A549 (cell line): Measurements from ENCODE around the gene CXADR. TPM values are rescaled to one million over a fixed set of nuclear protein-coding genes. Genes with fewer than 3 reads are reported as not detected.

ENCODE experiments used
- ATAC-seq, 2 experiments: fragments of 200-7000 bp in 1 of 2; fragments of >200 bp in 1 of 2; cut with Nextera tagmentation in 1 of 2; cut with Tn5 transposase in 1 of 2; 3 replicates each; pipeline versions ENCODE4 v1.8.0 to v1.9.1; 2018 to 2020; ENCODE audit warnings: mild to moderate bottlenecking in 1 of 2, moderate library complexity in 1 of 2
- CTCF ChIA-PET: fragments of 300-600 bp; sonication (Branson Sonifier 250); formaldehyde crosslinking; extraction: SDS; loops from one replicate; lab custom pipeline; 2021; ENCODE audit warnings: antibody characterized with exemption, inconsistent platforms; lab: Yijun Ruan, JAX
- POLR2A ChIA-PET: fragments of 350-600 bp; formaldehyde crosslinking; extraction: SDS; loops from one replicate; lab custom pipeline; 2021; ENCODE audit warnings: antibody characterized with exemption, inconsistent platforms; lab: Yijun Ruan, JAX
- DNase-seq, 2 experiments: peaks; one replicate each; pipeline versions ENCODE4 v3.0.0 to v3.0.0-alpha.2; 2011 to 2016; ENCODE audit warnings: low read depth in 1 of 2, low spot score in 1 of 2
- FAIRE-seq: peaks from 2 replicates; lab custom pipeline; 2011; peaks lifted over from hg19 to GRCh38; lab: Jason Lieb, UNC
- H3K27ac ChIP-seq, 2 experiments: fragments of >200 bp; sonication (Bioruptor Twin); formaldehyde crosslinking; 3 replicates each; pipeline ENCODE4 v1.5.1; 2016 to 2017
- H3K4me1 ChIP-seq: fragments of >200 bp; sonication (Bioruptor Twin); formaldehyde crosslinking; 3 replicates; pipeline ENCODE4 v1.6.1; 2016
- H3K4me2 ChIP-seq: fragments of >200 bp; sonication (Bioruptor Twin); formaldehyde crosslinking; 3 replicates; pipeline ENCODE4 v1.6.1; 2016
- H3K4me3 ChIP-seq: fragments of >200 bp; sonication (Bioruptor Twin); formaldehyde crosslinking; 3 replicates; pipeline ENCODE4 v1.5.1; 2016
- H3K9me3 ChIP-seq: fragments of >200 bp; sonication (Bioruptor Twin); formaldehyde crosslinking; 3 replicates; pipeline ENCODE4 v1.6.1; 2016
- CBX2 ChIP-seq: fragments of 200-600 bp; sonication (generic); IDR thresholded peaks from 2 replicates; pipeline ENCODE4 v1.6.1; 2016; ENCODE audit warnings: low read depth, mild to moderate bottlenecking, borderline replicate concordance
- CEBPB ChIP-seq, 2 experiments: fragments of >200 bp in 1 of 2; sonication (Bioruptor Twin) in 1 of 2; formaldehyde crosslinking in 1 of 2; IDR thresholded peaks; 2 replicates each; pipeline ENCODE4 v1.6.1; 2012 to 2016
- CHD2 ChIP-seq: fragments of 150-350 bp; IDR thresholded peaks from 2 replicates; pipeline ENCODE4 v1.6.1; 2014; ENCODE audit warnings: low read length; ENCODE audit not compliant: partially characterized antibody
- CTCF ChIP-seq: fragments of >200 bp; sonication (Bioruptor Twin); formaldehyde crosslinking; IDR thresholded peaks from 3 replicates; pipeline ENCODE4 v1.5.1; 2016
- EHMT2 ChIP-seq: fragments of 200-600 bp; sonication (generic); IDR thresholded peaks from 2 replicates; pipeline ENCODE4 v1.6.1; 2016; ENCODE audit warnings: antibody characterized with exemption, low read depth, mild to moderate bottlenecking, moderate library complexity
- EP300 ChIP-seq, 2 experiments: fragments of >200 bp; sonication (Bioruptor Twin); formaldehyde crosslinking; IDR thresholded peaks; 2 replicates in 1 of 2; 3 replicates in 1 of 2; pipeline ENCODE4 v1.6.1; 2016 to 2017
- ESRRA ChIP-seq: fragments of 150-350 bp; IDR thresholded peaks from 2 replicates; pipeline ENCODE4 v1.6.1; 2014; ENCODE audit warnings: mild to moderate bottlenecking, low read length, borderline replicate concordance
- FOSB ChIP-seq: fragments of 250-450 bp; sonication (Bioruptor Pico); IDR thresholded peaks from 2 replicates; pipeline ENCODE4 v1.5.0; 2020; ENCODE audit warnings: mild to moderate bottlenecking, moderate library complexity
- FOSL2 ChIP-seq, 2 experiments: fragments of 450-650 bp in 1 of 2; fragments of >200 bp in 1 of 2; sonication (Bioruptor Twin) in 1 of 2; formaldehyde crosslinking; IDR thresholded peaks; 2 replicates each; pipeline versions ENCODE4 v1.5.0 to v1.6.1; 2016 to 2020; ENCODE audit warnings: mild to moderate bottlenecking in 1 of 2, moderate library complexity in 1 of 2
- FOXS1 ChIP-seq: fragments of 250-450 bp; sonication (Bioruptor Pico); IDR thresholded peaks from 2 replicates; pipeline ENCODE4 v1.5.0; 2020; ENCODE audit warnings: mild to moderate bottlenecking, moderate library complexity
- HEYL ChIP-seq: fragments of 250-450 bp; sonication (Bioruptor Pico); IDR thresholded peaks from 2 replicates; pipeline ENCODE4 v1.8.0; 2021; ENCODE audit warnings: mild to moderate bottlenecking, moderate library complexity
- HOXA7 ChIP-seq: fragments of 250-450 bp; sonication (Bioruptor Pico); IDR thresholded peaks from 2 replicates; pipeline ENCODE4 v1.5.0; 2020; ENCODE audit warnings: mild to moderate bottlenecking, moderate library complexity
- KDM1A ChIP-seq: fragments of 200-600 bp; sonication (generic); IDR thresholded peaks from 2 replicates; pipeline ENCODE4 v1.6.1; 2016; ENCODE audit warnings: low read depth, mild to moderate bottlenecking
- KDM5A ChIP-seq: fragments of 200-600 bp; sonication (generic); IDR thresholded peaks from 2 replicates; pipeline ENCODE4 v1.6.1; 2016; ENCODE audit warnings: antibody characterized with exemption, mild to moderate bottlenecking
- MAZ ChIP-seq: fragments of 150-350 bp; IDR thresholded peaks from 2 replicates; pipeline ENCODE4 v1.6.1; 2014; ENCODE audit warnings: antibody characterized with exemption, low read depth, low read length, borderline replicate concordance
- MYC ChIP-seq: IDR thresholded peaks from 2 replicates; pipeline ENCODE4 v1.6.1; 2012; ENCODE audit warnings: mild to moderate bottlenecking, inconsistent platforms, low read length, improper control_type of control experiment, borderline replicate concordance
- NFE2L2 ChIP-seq: fragments of 150-350 bp; conservative IDR thresholded peaks from 2 replicates; pipeline ENCODE4 v1.6.1; 2014; ENCODE audit warnings: low read length
- POLR2A ChIP-seq: IDR thresholded peaks from 2 replicates; pipeline ENCODE4 v1.6.1; 2012; ENCODE audit warnings: mild to moderate bottlenecking, low read length
- RARB ChIP-seq: fragments of 250-450 bp; sonication (Bioruptor Pico); IDR thresholded peaks from 2 replicates; pipeline ENCODE4 v1.8.0; 2021; ENCODE audit warnings: mild to moderate bottlenecking, moderate library complexity
- RFX5 ChIP-seq: fragments of 450-650 bp; IDR thresholded peaks from 2 replicates; pipeline ENCODE4 v1.7.1; 2014; ENCODE audit warnings: antibody characterized with exemption, mild to moderate bottlenecking, moderate library complexity
- TFCP2L1 ChIP-seq: fragments of 250-450 bp; sonication (Bioruptor Pico); IDR thresholded peaks from 2 replicates; pipeline ENCODE4 v1.5.0; 2021; ENCODE audit warnings: mild to moderate bottlenecking
- ZC3H11A ChIP-seq: fragments of 450-650 bp; IDR thresholded peaks from 2 replicates; pipeline ENCODE4 v1.6.1; 2014; ENCODE audit warnings: antibody characterized with exemption, mild to moderate bottlenecking
- WGBS: methylation state at CpG from one replicate; pipeline ENCODE4 v1.1.6; 2017; ENCODE audit errors: missing lambda C conversion rate; 5-methylcytosine and 5-hydroxymethylcytosine counted together
- polyA plus RNA-seq, 4 experiments: library from polyadenylated mRNA; depleted of rRNA in 3 of 4; stranded (reverse); fragments of >200 nt; fragmentation: RNase III in 1 of 4; extraction: RNeasy Plus Mini Kit Qiagen cat#74134 plus additional on column Dnase treatment in 1 of 4; gene quantifications; 2 replicates in 3 of 4; 3 replicates in 1 of 4; pipeline ENCODE4 v1.2.3, GENCODE V29; 2011 to 2017
- TF ChIP-seq, protein P1 (sequence below): IDR thresholded peaks from 2 replicates; pipeline ENCODE4 v1.6.1; 2012; ENCODE audit warnings: low read depth, borderline replicate concordance
- TF ChIP-seq, protein P2 (sequence below): fragments of >200 bp; sonication (Bioruptor Twin); formaldehyde crosslinking; IDR thresholded peaks from 2 replicates; pipeline ENCODE4 v1.6.1; 2016
- TF ChIP-seq, protein P3 (sequence below): fragments of 200-600 bp; sonication (generic); IDR thresholded peaks from 2 replicates; pipeline ENCODE4 v1.6.1; 2016; ENCODE audit warnings: antibody characterized with exemption, mild to moderate bottlenecking, moderate library complexity
- TF ChIP-seq, protein P4 (sequence below): IDR thresholded peaks from 2 replicates; pipeline ENCODE4 v1.6.1; 2012

The CXADR gene
- polyA plus RNA-seq, 2 of the 4 experiments (the other 2 are of a cell fraction): 7.7 to 21.7 TPM

DNA sequence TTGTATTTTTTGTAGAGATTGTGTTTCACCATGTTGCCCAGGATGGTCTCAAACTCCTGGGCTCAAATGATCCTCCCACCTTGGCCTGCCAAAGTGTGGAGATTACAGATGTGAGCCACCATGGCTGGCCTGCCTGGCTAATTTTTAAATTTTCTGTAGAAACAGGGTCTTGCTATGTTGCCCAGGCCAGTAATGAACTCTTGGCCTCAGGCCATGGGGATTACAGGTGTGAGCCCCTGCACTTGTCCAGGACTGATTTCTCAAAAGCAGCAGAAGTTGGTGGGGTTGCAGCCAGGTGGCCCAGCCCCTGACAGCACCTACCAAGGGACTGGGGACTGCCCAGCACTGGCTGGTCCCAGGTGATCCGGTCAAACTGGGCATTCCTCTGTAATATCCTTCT, 44.1 kb upstream of the CXADR start (continued):
- TF ChIP-seq, protein P1, sequence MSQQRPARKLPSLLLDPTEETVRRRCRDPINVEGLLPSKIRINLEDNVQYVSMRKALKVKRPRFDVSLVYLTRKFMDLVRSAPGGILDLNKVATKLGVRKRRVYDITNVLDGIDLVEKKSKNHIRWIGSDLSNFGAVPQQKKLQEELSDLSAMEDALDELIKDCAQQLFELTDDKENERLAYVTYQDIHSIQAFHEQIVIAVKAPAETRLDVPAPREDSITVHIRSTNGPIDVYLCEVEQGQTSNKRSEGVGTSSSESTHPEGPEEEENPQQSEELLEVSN: no peak
- no peak for TF ChIP-seq POLR2A
- TF ChIP-seq RARB: no peak
- TF ChIP-seq, all 56 proteins: peak for 0

DNA sequence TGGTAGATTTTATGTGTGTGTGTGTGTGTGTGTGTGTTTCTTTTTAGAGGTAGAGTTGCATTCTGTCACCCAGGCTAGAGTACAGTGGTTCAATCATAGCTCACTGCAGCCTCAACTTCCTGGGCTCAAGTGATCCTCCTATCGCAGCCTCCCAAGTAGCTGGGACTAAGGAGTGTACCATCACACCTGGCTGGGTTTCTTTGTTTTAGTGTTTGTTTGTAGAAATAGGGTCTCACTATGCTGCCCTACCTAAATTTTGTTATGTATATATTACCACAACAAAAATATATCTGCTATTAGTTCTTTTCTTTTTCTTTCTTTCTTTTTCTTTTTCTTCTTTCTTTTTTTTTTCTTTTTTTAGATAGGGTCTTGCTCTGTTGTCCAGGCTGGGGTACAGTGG, 43.1 kb upstream of the CXADR start:
- POLR2A ChIA-PET: no interaction called here
- H3K9me3 ChIP-seq: no peaks in the 10 kb centered on the region
- no peak for ATAC-seq
- no peak overlapping the region for H3K4me2 ChIP-seq
- no peak overlapping the region for H3K27ac ChIP-seq
- no peak overlapping the region for H3K4me3 ChIP-seq
- CTCF ChIA-PET: interaction anchor here (0.6 to 1.5 kb wide), 2 partner anchors 11 to 284 kb away, joined by 3 read pairs; no protein-coding TSS in a partner anchor
- DNase-seq: no peak
- no peak for FAIRE-seq
- peaks cover 10% of the 10 kb centered on the region; the same call in 2 of the 3 replicates for H3K4me1 ChIP-seq
- TF ChIP-seq KDM1A (no peak), ESRRA (no peak), FOSB (no peak), POLR2A (no peak), MAZ (no peak), RFX5 (no peak), FOXS1 (CRISPR knock-in tag) (no peak), FOSL2 (IDR thresholded peaks at IDR 0.05) (no peak), FOSL2 (CRISPR knock-in tag; IDR thresholded peaks at IDR 0.05) (no peak), HOXA7 (CRISPR knock-in tag) (no peak), EHMT2 (no peak)
- TF ChIP-seq, protein P1: no peak
- TF ChIP-seq, protein P2, sequence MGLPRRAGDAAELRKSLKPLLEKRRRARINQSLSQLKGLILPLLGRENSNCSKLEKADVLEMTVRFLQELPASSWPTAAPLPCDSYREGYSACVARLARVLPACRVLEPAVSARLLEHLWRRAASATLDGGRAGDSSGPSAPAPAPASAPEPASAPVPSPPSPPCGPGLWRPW: no peak
- TF ChIP-seq, protein P3, sequence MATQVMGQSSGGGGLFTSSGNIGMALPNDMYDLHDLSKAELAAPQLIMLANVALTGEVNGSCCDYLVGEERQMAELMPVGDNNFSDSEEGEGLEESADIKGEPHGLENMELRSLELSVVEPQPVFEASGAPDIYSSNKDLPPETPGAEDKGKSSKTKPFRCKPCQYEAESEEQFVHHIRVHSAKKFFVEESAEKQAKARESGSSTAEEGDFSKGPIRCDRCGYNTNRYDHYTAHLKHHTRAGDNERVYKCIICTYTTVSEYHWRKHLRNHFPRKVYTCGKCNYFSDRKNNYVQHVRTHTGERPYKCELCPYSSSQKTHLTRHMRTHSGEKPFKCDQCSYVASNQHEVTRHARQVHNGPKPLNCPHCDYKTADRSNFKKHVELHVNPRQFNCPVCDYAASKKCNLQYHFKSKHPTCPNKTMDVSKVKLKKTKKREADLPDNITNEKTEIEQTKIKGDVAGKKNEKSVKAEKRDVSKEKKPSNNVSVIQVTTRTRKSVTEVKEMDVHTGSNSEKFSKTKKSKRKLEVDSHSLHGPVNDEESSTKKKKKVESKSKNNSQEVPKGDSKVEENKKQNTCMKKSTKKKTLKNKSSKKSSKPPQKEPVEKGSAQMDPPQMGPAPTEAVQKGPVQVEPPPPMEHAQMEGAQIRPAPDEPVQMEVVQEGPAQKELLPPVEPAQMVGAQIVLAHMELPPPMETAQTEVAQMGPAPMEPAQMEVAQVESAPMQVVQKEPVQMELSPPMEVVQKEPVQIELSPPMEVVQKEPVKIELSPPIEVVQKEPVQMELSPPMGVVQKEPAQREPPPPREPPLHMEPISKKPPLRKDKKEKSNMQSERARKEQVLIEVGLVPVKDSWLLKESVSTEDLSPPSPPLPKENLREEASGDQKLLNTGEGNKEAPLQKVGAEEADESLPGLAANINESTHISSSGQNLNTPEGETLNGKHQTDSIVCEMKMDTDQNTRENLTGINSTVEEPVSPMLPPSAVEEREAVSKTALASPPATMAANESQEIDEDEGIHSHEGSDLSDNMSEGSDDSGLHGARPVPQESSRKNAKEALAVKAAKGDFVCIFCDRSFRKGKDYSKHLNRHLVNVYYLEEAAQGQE: no peak
- 100% methylated on average over 1 of the region's 1 CpG for WGBS

- Histone ChIP-seq H3K9me3 (no peaks in the 10 kb centered on the region), H3K27ac (no peak overlapping the region), H3K4me1 (peaks cover 7% of the 10 kb centered on the region; the same call in 2 of the 3 replicates), H3K4me2 (no peak overlapping the region), H3K4me3 (no peak overlapping the region)
- TF ChIP-seq EHMT2: no peak
- no peak for TF ChIP-seq POLR2A
- no peak for TF ChIP-seq NFE2L2
- no peak for TF ChIP-seq FOSL2 (IDR thresholded peaks at IDR 0.05)
- TF ChIP-seq FOSL2 (CRISPR knock-in tag; IDR thresholded peaks at IDR 0.05): no peak
- TF ChIP-seq, protein P2: no peak
- no peak for TF ChIP-seq TFCP2L1 (CRISPR knock-in tag)
- TF ChIP-seq EP300 (IDR thresholded peaks at IDR 0.05): no peak
- TF ChIP-seq HEYL (CRISPR knock-in tag): no peak
- TF ChIP-seq KDM5A: no peak
- TF ChIP-seq CHD2: no peak
- no peak for TF ChIP-seq CTCF
- no peak for TF ChIP-seq ZC3H11A
- no peak for TF ChIP-seq CBX2
- no peak for TF ChIP-seq MYC
- no peak for TF ChIP-seq CEBPB (IDR thresholded peaks at IDR 0.05)
- no peak for TF ChIP-seq ESRRA
- TF ChIP-seq, protein P4, sequence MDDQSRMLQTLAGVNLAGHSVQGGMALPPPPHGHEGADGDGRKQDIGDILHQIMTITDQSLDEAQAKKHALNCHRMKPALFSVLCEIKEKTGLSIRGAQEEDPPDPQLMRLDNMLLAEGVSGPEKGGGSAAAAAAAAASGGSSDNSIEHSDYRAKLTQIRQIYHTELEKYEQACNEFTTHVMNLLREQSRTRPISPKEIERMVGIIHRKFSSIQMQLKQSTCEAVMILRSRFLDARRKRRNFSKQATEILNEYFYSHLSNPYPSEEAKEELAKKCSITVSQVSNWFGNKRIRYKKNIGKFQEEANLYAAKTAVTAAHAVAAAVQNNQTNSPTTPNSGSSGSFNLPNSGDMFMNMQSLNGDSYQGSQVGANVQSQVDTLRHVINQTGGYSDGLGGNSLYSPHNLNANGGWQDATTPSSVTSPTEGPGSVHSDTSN: no peak
- WGBS: 100% methylated on average over 1 of the region's 1 CpG
- ATAC-seq (no peak), FAIRE-seq (no peak), DNase-seq (no peak)
- POLR2A ChIA-PET: no interaction called here
- CTCF ChIA-PET: no interaction called here
Observed at GRCh38 chr21:17472182-17472581, 40.7 kb upstream of the CXADR start.
